Nephron (organoid): ENCODE measurements around the gene SMTNL2.
"Not testable (repeated sequence)": the region's sequence is repeated elsewhere in the genome, so short reads cannot be mapped to it uniquely, and the experiment has no call there.

ENCODE experiments used
- H3K27ac Mint-ChIP-seq, 3 experiments: 2 replicates each; pipeline ENCODE4 v1.8.0; 2020; ENCODE audit warnings: mixed read lengths in 3 of 3, mild to moderate bottlenecking in 2 of 3, moderate library complexity in 1 of 3
- H3K27me3 Mint-ChIP-seq: 2 replicates; pipeline ENCODE4 v1.8.0; 2021; ENCODE audit warnings: low read depth, mild to moderate bottlenecking, moderate library complexity, mixed read lengths
- H3K36me3 Mint-ChIP-seq: 2 replicates; pipeline ENCODE4 v1.8.0; 2020; ENCODE audit warnings: low read depth, mixed read lengths
- H3K4me1 Mint-ChIP-seq: 2 replicates; pipeline ENCODE4 v1.8.0; 2020; ENCODE audit warnings: mixed read lengths
- H3K4me3 Mint-ChIP-seq, 3 experiments: 2 replicates each; pipeline ENCODE4 v1.8.0; 2020; ENCODE audit warnings: mild to moderate bottlenecking in 3 of 3, mixed read lengths in 3 of 3, moderate library complexity in 2 of 3
- H3K9me3 Mint-ChIP-seq: 2 replicates; pipeline ENCODE4 v1.8.0; 2020; ENCODE audit warnings: mixed read lengths
- CTCF ChIP-seq, 3 experiments: fragments of 200-600 bp; sonication (generic); IDR thresholded peaks; one replicate each; pipeline ENCODE4 v1.5.0; 2021; ENCODE audit warnings: antibody characterized with exemption in 3 of 3; ENCODE audit not compliant: unreplicated experiment in 3 of 3

Gene SMTNL2

GRCh38 chr17:4592240-4593005 is 8.1 kb downstream of the SMTNL2 start:
- no peak overlapping the region for H3K4me3 Mint-ChIP-seq
- peak overlapping the region in 2 of 3 experiments; percentile 52 to 86 for H3K27ac Mint-ChIP-seq
- H3K36me3 Mint-ChIP-seq: peaks cover 8% of the 10 kb centered on the region
- H3K27me3 Mint-ChIP-seq: peaks cover 4% of the 10 kb centered on the region
- H3K4me1 Mint-ChIP-seq: peaks cover 38% of the 10 kb centered on the region
- TF ChIP-seq CTCF (IDR thresholded peaks at IDR 0.05; ENCODE audit: unreplicated experiment in 3 of 3): no peak
- no peaks in the 10 kb centered on the region for H3K9me3 Mint-ChIP-seq

GRCh38 chr17:4593021-4593421 is 8.7 kb downstream of the SMTNL2 start:
- no peak for TF ChIP-seq CTCF (IDR thresholded peaks at IDR 0.05; ENCODE audit: unreplicated experiment in 3 of 3)
- Mint-ChIP-seq H3K4me1 (peaks cover 38% of the 10 kb centered on the region), H3K27ac (peak overlapping the region; percentile 63 to 83 (median 65)), H3K27me3 (peaks cover 4% of the 10 kb centered on the region), H3K9me3 (no peaks in the 10 kb centered on the region), H3K36me3 (peaks cover 11% of the 10 kb centered on the region), H3K4me3 (no peak overlapping the region)

GRCh38 chr17:4594406-4594805 is 10.1 kb downstream of the SMTNL2 start:
- Mint-ChIP-seq H3K4me1 (peaks cover 34% of the 10 kb centered on the region), H3K4me3 (no peak overlapping the region), H3K27me3 (peaks cover 4% of the 10 kb centered on the region), H3K9me3 (no peaks in the 10 kb centered on the region), H3K36me3 (peaks cover 15% of the 10 kb centered on the region), H3K27ac (peak overlapping the region; percentile 54 to 74 (median 55))
- TF ChIP-seq CTCF (IDR thresholded peaks at IDR 0.05; ENCODE audit: unreplicated experiment in 3 of 3): no peak

- TF ChIP-seq CTCF (IDR thresholded peaks at IDR 0.05; ENCODE audit: unreplicated experiment in 3 of 3): peak; percentile 16 to 50 (median 29)
- Mint-ChIP-seq H3K27ac (peak overlapping the region; percentile 54 to 74 (median 55)), H3K4me3 (no peak overlapping the region), H3K4me1 (peaks cover 38% of the 10 kb centered on the region), H3K36me3 (peaks cover 15% of the 10 kb centered on the region), H3K9me3 (no peaks in the 10 kb centered on the region), H3K27me3 (peaks cover 4% of the 10 kb centered on the region)
Measured at GRCh38 chr17:4594931-4595684, 10.8 kb downstream of the SMTNL2 start.

- peaks cover 17% of the 10 kb centered on the region for H3K36me3 Mint-ChIP-seq
- not testable (repeated sequence) for H3K9me3 Mint-ChIP-seq, H3K27ac Mint-ChIP-seq, H3K27me3 Mint-ChIP-seq, H3K4me3 Mint-ChIP-seq
- peaks cover 39% of the 10 kb centered on the region for H3K4me1 Mint-ChIP-seq
Measured at GRCh38 chr17:4595685-4596342, 11.5 kb downstream of the SMTNL2 start.
